Cortex of kidney (tissue), 1 donor: ENCODE data around the gene RMDN2.
"Not testable (repeated sequence)": the region's sequence is repeated elsewhere in the genome, so short reads cannot be mapped to it uniquely, and the experiment has no call there.

Experiments
- DNase-seq: peaks from one replicate; lab custom pipeline; 2025; lab: John Stamatoyannopoulos, UW

The RMDN2 gene

DNA sequence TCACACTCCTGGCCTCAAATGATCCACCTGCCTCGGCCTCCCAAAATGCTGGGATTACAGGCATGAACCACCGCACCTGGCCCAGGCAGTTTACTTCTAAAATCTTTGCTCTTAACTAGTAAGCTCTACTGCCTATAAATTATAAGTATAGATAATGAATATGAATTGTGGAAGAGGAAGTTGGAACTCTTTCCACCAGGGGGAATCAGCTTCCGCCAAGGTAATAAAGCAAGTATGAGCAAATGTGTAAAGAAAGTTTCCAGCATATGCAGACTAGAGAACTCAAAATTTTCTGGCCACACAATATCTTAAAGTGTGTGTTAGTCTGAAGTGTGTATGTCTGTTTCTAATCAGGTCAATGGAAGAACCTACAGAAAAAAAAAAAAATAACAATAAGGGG lies 68.1 kb downstream of the RMDN2 start:
- DNase-seq: no peak

DNA sequence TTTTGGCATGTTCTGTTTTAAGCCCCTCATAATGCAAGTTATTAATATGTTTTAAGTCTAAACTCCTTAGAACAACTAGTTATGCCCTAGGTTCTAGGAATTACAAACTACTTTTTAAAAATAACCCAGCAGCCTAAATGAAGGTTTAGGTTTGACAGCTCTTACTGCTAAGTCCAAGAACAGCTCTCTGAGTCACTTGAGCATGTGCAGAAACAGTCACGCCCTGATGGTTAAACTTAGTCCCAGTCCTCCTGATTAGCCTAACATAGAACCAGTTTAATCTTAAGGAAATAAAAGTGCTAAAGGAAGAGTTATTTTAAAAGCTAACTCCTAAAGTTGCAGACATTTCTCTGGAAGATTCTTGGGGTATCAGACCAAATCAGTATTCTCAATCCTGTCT lies 72.5 kb downstream of the RMDN2 start:
- DNase-seq: no peak

DNA sequence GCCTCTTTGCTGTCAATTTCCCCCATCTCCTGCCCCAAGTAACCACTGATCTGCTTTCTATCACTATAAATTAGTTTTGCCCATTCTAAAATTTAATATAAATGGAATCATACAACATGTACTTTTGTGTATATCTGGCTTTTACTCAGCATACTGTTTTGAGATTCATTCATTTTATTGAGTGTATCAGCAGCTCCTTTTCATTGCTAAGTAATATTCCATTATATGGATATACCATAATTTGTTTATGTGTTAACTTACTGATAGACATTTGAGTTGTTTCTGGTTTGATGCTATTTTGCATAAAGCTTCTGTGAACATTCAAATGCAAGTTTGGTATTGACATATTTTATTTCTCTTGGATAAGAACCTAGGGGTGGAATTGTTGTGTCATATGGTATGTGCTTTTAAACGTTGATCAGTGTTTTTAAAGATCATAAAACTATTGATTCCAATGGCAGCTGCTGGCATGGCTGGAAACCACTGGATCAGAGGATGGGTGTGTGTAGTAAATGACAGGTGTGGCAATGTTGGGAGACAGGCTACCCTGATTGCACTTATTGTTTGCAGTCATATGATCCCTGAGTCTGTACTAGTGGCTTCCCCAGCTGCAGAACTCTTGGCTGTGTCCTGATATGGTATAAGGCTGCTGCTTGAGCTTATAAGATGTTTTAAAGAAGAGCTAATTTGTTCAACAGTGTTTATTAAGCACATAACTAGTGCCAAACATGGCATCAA lies 75.6 kb downstream of the RMDN2 start:
- no peak for DNase-seq

DNA sequence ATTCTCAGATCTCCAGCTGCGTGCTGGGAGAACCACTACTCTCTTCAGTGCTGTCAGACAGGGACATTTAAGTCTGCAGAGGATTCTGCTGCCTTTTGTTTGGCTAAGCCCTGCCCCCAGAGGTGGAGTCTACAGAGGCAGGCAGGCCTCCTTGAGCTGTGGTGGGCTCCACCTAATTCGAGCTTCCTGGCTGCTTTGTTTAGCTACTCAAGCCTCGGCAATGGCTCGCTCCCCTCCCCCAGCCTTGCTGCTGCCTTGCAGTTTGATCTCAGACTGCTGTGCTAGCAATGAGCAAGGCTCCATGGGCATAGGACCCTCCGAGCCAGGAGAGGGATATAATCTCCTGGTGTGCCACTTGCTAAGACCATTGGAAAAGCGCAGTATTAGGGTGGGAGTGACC lies 85.1 kb downstream of the RMDN2 start:
- not testable (repeated sequence) for DNase-seq

GRCh38 chr2:38010995-38011394 lies 85.9 kb downstream of the RMDN2 start:
- no peak for DNase-seq

GRCh38 chr2:38013158-38013752 lies 88.2 kb downstream of the RMDN2 start:
- no peak for DNase-seq

DNA sequence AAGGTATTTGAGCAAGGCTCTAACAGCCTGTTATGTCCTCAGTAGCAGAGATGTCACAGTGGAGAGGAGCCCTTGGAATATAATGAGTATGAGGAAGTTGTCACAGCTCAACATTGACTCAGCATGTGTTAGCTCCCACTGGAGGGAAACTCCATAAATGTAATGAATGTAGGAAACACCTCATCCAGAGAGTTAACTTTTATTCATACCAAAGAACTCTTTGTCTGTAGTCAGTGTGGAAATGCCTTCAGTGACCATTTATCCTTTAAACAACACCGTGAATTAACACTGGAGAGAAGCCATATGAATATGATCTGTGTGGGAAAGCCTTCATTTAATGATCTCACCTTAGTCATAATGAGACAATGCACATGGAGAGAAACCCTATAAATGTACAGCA lies 91.1 kb downstream of the RMDN2 start:
- DNase-seq: no peak

GRCh38 chr2:38017836-38018235 lies 92.7 kb downstream of the RMDN2 start:
- no peak for DNase-seq

GRCh38 chr2:38020359-38021069 lies 95.4 kb downstream of the RMDN2 start:
- DNase-seq: not testable (repeated sequence)

DNA sequence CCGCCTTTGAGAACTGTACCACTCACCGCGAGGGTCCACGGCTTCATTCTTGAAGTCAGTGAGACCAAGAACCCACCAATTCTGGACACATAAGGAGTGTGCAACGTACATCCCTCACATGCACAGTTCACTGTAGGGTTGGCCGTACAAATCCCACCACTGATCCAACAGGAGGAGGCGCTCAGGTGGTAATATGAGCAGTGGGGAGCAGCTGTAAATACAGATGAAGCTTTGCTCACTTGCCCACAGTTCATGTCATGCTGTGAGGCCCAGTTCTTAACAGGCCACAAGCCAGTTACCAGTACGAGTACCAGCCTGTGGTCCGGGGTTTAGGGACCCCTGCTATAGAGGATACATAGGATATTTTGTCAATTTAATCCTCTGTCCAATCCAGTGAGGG lies 96.5 kb downstream of the RMDN2 start:
- no peak for DNase-seq

GRCh38 chr2:38026846-38027245 lies 101.8 kb downstream of the RMDN2 start:
- DNase-seq: no peak

- no peak for DNase-seq
Measured at GRCh38 chr2:38028829-38029228, 103.7 kb downstream of the RMDN2 start.

DNA sequence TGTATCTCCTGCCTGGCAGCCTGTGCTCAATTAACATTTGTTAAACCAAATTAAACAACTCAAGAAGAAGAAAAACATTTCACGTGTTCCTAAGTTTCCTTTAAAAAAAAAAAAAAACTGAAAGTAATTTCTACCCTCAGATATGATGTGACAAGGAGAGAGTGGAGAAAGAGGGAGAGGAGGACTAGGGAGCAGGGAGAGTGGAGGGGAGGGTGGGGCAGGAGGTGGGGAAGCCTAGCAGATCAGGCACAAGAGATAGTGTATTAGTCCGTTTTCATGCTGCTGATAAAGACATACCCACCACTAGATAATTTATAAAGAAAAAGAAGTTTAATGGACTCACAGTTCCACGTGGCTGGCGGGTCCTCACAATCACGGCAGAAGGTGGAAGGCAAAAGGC lies 104.4 kb downstream of the RMDN2 start:
- DNase-seq: no peak

DNA sequence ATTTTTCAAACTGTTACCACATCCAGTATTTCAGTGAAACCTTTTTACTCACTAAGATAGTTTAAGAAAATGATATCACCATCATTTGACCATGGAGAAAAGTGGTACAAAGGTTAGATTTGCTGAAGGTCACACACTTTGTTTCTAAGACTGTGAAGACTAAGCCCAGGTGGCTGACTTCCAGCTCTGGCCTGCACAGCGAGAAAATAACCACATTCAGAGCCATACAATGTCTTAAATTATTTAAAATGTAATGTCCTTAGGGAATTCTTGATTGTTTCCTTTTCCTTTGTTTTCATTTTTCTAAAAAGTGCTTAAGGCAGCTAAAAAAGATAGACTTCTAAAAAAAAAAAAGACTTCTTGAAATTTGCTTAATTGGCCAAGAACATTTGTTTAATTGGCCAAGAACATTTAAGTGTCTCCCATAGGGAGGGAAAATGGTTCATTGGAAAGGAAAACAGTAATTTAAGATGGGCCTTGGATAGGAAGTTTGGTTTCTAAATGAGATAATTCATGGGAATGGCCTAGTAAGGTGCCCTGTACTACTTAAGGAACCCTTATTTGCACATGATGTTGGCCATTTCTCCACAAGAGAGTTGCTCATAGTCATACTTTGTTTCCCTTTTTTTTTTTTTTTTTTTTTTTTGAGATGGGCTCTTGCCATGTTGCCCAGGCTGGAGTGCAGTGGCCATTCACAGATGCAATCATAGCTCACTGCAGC lies 105.7 kb downstream of the RMDN2 start:
- no peak for DNase-seq

GRCh38 chr2:38032946-38033345 lies 107.9 kb downstream of the RMDN2 start:
- DNase-seq: no peak

GRCh38 chr2:38033646-38034045 lies 108.6 kb downstream of the RMDN2 start:
- no peak for DNase-seq

DNA sequence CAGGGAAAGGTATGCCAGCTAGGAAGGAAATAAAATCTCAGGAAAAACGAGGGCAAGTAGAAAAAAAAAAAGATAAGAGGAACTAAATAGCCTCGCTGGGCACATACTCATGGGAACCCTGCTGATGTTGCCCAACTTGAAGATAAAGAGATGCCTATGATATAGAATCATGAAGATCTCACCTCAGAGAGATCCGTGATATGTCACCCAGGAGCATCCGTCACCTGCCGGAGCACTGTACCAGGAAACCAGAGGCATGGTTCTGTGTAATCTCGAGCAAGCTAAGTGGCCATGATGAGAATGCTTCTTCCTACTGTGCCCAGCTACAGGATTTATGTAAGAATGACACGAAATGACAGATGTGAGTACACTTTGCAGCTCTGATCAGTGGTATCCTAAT lies 110.9 kb downstream of the RMDN2 start:
- no peak for DNase-seq

DNA sequence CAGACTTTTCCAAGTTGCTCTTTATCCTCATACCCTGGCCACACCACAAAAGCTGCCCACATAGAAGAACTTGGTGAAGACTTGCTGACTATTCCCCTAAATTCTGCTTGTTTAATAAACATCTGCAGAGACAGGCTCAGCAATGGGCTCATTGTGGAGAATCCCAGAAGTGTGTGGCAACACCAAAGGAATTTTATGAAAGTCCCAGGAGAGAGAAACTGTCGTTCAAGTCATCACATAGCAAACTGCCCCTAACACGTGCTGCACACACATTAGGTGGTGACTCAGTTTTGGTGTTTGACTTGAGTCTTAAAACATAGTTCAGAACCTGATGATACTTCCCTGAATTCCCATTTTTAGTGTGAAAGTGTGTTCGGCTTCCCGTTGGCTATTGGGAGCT lies 112.2 kb downstream of the RMDN2 start:
- no peak for DNase-seq

- DNase-seq: no peak
Measured at GRCh38 chr2:38037757-38038621, 112.9 kb downstream of the RMDN2 start.

DNA sequence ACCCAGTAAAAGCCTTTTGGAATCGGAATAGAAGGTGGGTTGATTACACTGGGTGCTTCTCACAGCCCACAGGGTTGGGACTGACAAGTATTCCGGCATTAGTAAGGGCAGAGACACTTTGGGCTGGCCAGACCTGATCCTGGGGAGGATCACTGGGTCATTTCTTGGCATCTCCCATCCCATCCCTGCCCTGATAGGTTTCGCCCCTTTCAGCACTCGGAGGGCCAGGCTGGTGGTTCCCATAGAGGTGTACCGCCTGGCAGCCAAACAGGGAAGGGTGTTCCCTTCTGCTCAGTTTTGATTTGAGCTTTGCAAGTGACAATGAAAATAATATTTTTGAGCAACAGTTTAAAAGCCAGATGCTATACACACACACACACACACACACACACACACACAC lies 113.6 kb downstream of the RMDN2 start:
- no peak for DNase-seq

DNA sequence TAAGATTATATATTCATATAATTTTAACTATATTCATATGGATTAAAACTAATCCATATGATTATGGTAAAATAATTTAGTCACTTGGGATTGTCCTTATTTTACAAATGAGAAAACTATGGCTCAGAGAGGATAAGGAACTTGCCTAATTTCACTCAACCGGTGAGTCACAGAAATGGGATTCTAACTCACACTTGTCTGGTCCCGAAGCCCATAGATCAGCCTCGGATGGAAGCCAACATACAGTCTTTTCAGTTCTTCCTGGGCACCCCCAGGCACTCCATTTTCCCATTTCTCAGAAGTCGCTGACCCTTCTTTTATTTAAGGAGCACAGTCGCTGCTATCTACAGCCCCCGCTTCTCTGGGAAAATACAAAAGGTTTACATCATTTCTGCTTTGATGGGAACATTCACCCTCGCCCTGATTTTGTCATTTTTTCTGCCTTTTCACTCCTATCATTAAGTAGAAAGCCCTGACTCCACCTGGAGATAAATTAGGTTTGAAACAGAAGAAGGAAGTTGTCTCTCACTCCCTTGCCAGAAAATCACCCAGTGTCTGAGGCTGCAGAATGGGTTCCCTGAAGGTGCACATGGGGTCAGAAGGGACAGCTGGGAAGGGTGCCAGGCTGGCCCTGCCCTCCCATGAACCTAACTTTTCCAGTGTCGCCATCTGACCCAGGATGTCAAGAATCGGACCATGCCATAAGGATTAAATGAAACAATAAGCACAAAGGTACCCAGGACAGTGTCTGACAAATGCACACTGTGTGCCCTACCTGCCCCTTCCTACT lies 114.2 kb downstream of the RMDN2 start:
- DNase-seq: no peak
